GM12865 (cell line): ENCODE results near the gene TLE6.
"Not testable (repeated sequence)": the region's sequence is repeated elsewhere in the genome, so short reads cannot be mapped to it uniquely, and the experiment has no call there.

Experiments used
- DNase-seq: peaks from one replicate; pipeline ENCODE4 v3.0.0; 2010; ENCODE audit warnings: low read depth
- H3K4me3 ChIP-seq: 2 replicates; pipeline ENCODE4 v1.5.1; 2011; ENCODE audit warnings: mild to moderate bottlenecking, low read depth, low read length, control low read depth
- CTCF ChIP-seq: IDR thresholded peaks from 2 replicates; pipeline ENCODE4 v1.5.1; 2011; ENCODE audit warnings: low read length, control low read depth, low read depth, inconsistent platforms; ENCODE audit not compliant: insufficient read depth; ENCODE audit errors: missing control alignments

Gene TLE6

GRCh38 chr19:3004522-3004921, 27.2 kb downstream of the TLE6 start:
- TF ChIP-seq CTCF: no peak
- DNase-seq: no peak
- H3K4me3 ChIP-seq: no peak overlapping the region

GRCh38 chr19:3005345-3005744, 28.0 kb downstream of the TLE6 start:
- TF ChIP-seq CTCF: no peak
- H3K4me3 ChIP-seq: no peak overlapping the region

GRCh38 chr19:3006075-3006767, 28.9 kb downstream of the TLE6 start:
- H3K4me3 ChIP-seq: no peak overlapping the region
- TF ChIP-seq CTCF: no peak
- peak; percentile 41 for DNase-seq

More at GRCh38 chr19:3005345-3005744, 28.0 kb downstream of the TLE6 start:
- no peak for DNase-seq

DNA sequence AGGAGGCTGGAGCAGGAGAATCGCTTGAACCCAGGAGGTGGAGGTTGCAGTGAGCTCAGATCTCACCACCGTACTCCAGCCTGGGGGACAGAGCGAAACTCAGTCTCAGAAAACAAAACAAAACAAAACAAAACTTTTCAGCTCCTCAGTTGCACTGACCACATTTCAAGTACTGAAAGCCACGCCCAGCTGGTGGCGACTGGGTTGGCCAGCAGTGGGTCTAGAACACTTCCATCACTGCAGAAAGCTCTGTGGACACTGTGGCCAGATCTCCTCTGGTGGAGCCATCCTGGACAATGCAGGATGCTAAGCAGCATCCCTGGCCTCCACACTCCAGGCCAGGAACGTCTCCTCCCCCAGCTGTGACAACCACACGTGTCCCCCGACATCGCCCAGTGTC, 30.6 kb downstream of the TLE6 start:
- no peak overlapping the region for H3K4me3 ChIP-seq
- no peak for TF ChIP-seq CTCF
- DNase-seq: peak; percentile 72

DNA sequence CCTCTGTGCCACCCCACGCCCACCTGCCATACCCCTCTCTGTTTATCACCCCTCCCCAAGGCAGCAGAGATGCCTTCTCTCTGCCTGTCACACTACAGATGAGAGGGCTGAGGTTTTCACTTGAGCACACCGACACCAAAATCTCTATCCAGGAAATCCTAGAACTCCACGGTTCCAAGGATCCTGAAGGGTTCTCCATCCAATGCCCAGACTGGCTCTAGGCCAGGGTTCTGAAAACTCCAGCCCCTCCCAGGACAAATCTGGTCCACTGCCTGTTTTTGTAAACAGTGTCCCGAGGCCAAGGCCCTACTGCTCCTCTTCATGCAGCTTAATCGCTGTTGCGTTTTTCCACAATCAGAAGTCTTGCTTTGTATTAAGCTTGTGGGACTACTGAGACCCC, 31.6 kb downstream of the TLE6 start:
- DNase-seq: no peak
- no peak for TF ChIP-seq CTCF
- H3K4me3 ChIP-seq: no peak overlapping the region

- no peak for DNase-seq
Measured at GRCh38 chr19:3010871-3011270, 33.5 kb downstream of the TLE6 start.

GRCh38 chr19:3012059-3012458, 34.7 kb downstream of the TLE6 start:
- DNase-seq: not testable (repeated sequence)

More at GRCh38 chr19:3010871-3011270, 33.5 kb downstream of the TLE6 start:
- no peak overlapping the region for H3K4me3 ChIP-seq
- no peak for TF ChIP-seq CTCF

More at GRCh38 chr19:3012059-3012458, 34.7 kb downstream of the TLE6 start:
- not testable (repeated sequence) for H3K4me3 ChIP-seq
